ENCODE measurements around the gene CCDC12.

Gene CCDC12

GRCh38 chr3:46883054-46883829 is 93.3 kb downstream of the CCDC12 start:
- ChIA-PET POLR2A (interaction anchor here (1.0 to 1.4 kb wide), 2 partner anchors 12 to 497 kb away, joined by 3 to 4 read pairs; partner anchors contain the start of gene PTPN23), CTCF (interaction anchor here (1.0 kb wide), 1 partner anchor 32 kb away, joined by 5 read pairs; no protein-coding TSS in a partner anchor)
- no peak for TF ChIP-seq ARNT (IDR thresholded peaks at IDR 0.05)
- TF ChIP-seq FOXM1 (IDR thresholded peaks at IDR 0.05; ENCODE audit: borderline replicate concordance): no peak
- TF ChIP-seq SUZ12 (IDR thresholded peaks at IDR 0.05): no peak
- no peak for TF ChIP-seq HDGF (IDR thresholded peaks at IDR 0.05; ENCODE audit: borderline replicate concordance)
- no peak for TF ChIP-seq LEF1 (IDR thresholded peaks at IDR 0.05; ENCODE audit: borderline replicate concordance)
- TF ChIP-seq FOXA1 (IDR thresholded peaks at IDR 0.05): no peak
- TF ChIP-seq L3MBTL2 (conservative IDR thresholded peaks at IDR 0.05): no peak
- TF ChIP-seq CTBP1 (IDR thresholded peaks at IDR 0.05; ENCODE audit: borderline replicate concordance): no peak
- TF ChIP-seq FOXK2 (IDR thresholded peaks at IDR 0.05): no peak
- DNase-seq (ENCODE audit: extremely low spot score): peak; percentile 63

GRCh38 chr3:46882377-46883053 is 94.0 kb downstream of the CCDC12 start:
- peak; percentile 47 for DNase-seq (ENCODE audit: extremely low spot score)
- ChIA-PET POLR2A (interaction anchor here (1.0 to 1.4 kb wide), 2 partner anchors 11 to 498 kb away, joined by 3 to 4 read pairs; partner anchors contain the start of gene PTPN23), CTCF (interaction anchor here (1.0 kb wide), 1 partner anchor 33 kb away, joined by 5 read pairs; no protein-coding TSS in a partner anchor)
- TF ChIP-seq ZNF384 (IDR thresholded peaks at IDR 0.05) (no peak), FOXA1 (IDR thresholded peaks at IDR 0.05) (no peak), NFRKB (IDR thresholded peaks at IDR 0.05) (no peak), SUZ12 (IDR thresholded peaks at IDR 0.05) (no peak), TARDBP (IDR thresholded peaks at IDR 0.05) (no peak), FOXM1 (IDR thresholded peaks at IDR 0.05; ENCODE audit: borderline replicate concordance) (no peak), L3MBTL2 (conservative IDR thresholded peaks at IDR 0.05) (no peak), CTBP1 (IDR thresholded peaks at IDR 0.05; ENCODE audit: borderline replicate concordance) (no peak), BHLHE40 (IDR thresholded peaks at IDR 0.05; ENCODE audit: borderline replicate concordance) (no peak), SP1 (IDR thresholded peaks at IDR 0.05) (no peak), HDGF (IDR thresholded peaks at IDR 0.05; ENCODE audit: borderline replicate concordance) (no peak), ARNT (IDR thresholded peaks at IDR 0.05) (no peak), ELF4 (IDR thresholded peaks at IDR 0.05) (no peak), PKNOX1 (IDR thresholded peaks at IDR 0.05) (no peak; the same call in 1 of the 2 replicates), LEF1 (IDR thresholded peaks at IDR 0.05; ENCODE audit: borderline replicate concordance) (no peak), FOXK2 (IDR thresholded peaks at IDR 0.05) (no peak)

GRCh38 chr3:46881596-46882376 is 94.8 kb downstream of the CCDC12 start:
- TF ChIP-seq ELF4 (IDR thresholded peaks at IDR 0.05) (no peak), FOXA1 (IDR thresholded peaks at IDR 0.05) (no peak), SUZ12 (IDR thresholded peaks at IDR 0.05) (no peak), L3MBTL2 (conservative IDR thresholded peaks at IDR 0.05) (no peak), LEF1 (IDR thresholded peaks at IDR 0.05; ENCODE audit: borderline replicate concordance) (no peak), SP1 (IDR thresholded peaks at IDR 0.05) (no peak), ZNF384 (IDR thresholded peaks at IDR 0.05) (no peak), FOXK2 (IDR thresholded peaks at IDR 0.05) (no peak), NFRKB (IDR thresholded peaks at IDR 0.05) (no peak), FOXM1 (IDR thresholded peaks at IDR 0.05; ENCODE audit: borderline replicate concordance) (no peak), HDGF (IDR thresholded peaks at IDR 0.05; ENCODE audit: borderline replicate concordance) (no peak), TARDBP (IDR thresholded peaks at IDR 0.05) (no peak), PKNOX1 (IDR thresholded peaks at IDR 0.05) (no peak), CTBP1 (IDR thresholded peaks at IDR 0.05; ENCODE audit: borderline replicate concordance) (no peak), ARNT (IDR thresholded peaks at IDR 0.05) (no peak), BHLHE40 (IDR thresholded peaks at IDR 0.05; ENCODE audit: borderline replicate concordance) (no peak)
- DNase-seq (ENCODE audit: extremely low spot score): peak; percentile 43
- ChIA-PET POLR2A (interaction anchor here (1.0 to 1.4 kb wide), 2 partner anchors 11 to 499 kb away, joined by 3 to 4 read pairs; partner anchors contain the start of gene PTPN23), CTCF (no interaction called here)

- DNase-seq (ENCODE audit: extremely low spot score): no peak
- POLR2A ChIA-PET: no interaction called here
- CTCF ChIA-PET: no interaction called here
- TF ChIP-seq PKNOX1 (IDR thresholded peaks at IDR 0.05): no peak
- no peak for TF ChIP-seq LEF1 (IDR thresholded peaks at IDR 0.05; ENCODE audit: borderline replicate concordance)
- TF ChIP-seq HDGF (IDR thresholded peaks at IDR 0.05; ENCODE audit: borderline replicate concordance): no peak
- TF ChIP-seq L3MBTL2 (conservative IDR thresholded peaks at IDR 0.05): no peak
- no peak for TF ChIP-seq TARDBP (IDR thresholded peaks at IDR 0.05)
- no peak for TF ChIP-seq FOXM1 (IDR thresholded peaks at IDR 0.05; ENCODE audit: borderline replicate concordance)
- no peak for TF ChIP-seq NFRKB (IDR thresholded peaks at IDR 0.05)
- no peak for TF ChIP-seq ZNF384 (IDR thresholded peaks at IDR 0.05)
- no peak for TF ChIP-seq FOXK2 (IDR thresholded peaks at IDR 0.05)
- no peak for TF ChIP-seq ELF4 (IDR thresholded peaks at IDR 0.05)
- TF ChIP-seq CTBP1 (IDR thresholded peaks at IDR 0.05; ENCODE audit: borderline replicate concordance): no peak
- no peak for TF ChIP-seq ARNT (IDR thresholded peaks at IDR 0.05)
- TF ChIP-seq SP1 (IDR thresholded peaks at IDR 0.05): no peak
- no peak for TF ChIP-seq BHLHE40 (IDR thresholded peaks at IDR 0.05; ENCODE audit: borderline replicate concordance)
Measured at GRCh38 chr3:46880884-46881595, 95.5 kb downstream of the CCDC12 start.
